Pancreas (tissue), 10 donors: Measurements from ENCODE around the gene PCP2. TPM values are rescaled to one million over a fixed set of nuclear protein-coding genes. Genes with fewer than 3 reads are reported as not detected.
"Not testable (repeated sequence)": the region's sequence is repeated elsewhere in the genome, so short reads cannot be mapped to it uniquely, and the experiment has no call there.

ENCODE experiments used
- ATAC-seq, 4 donors: fragments of 200-7000 bp; cut with Tn5 transposase; one replicate each; pipeline versions ENCODE4 v1.8.0 to v1.9.1; 2020; ENCODE audit warnings: mild to moderate bottlenecking in 4 of 4, moderate library complexity in 4 of 4
- DNase-seq, 6 donors: peaks; one replicate each; pipeline ENCODE4 v3.0.0-alpha.2; 2020
- FAIRE-seq: peaks from 2 replicates; lab custom pipeline; 2012; peaks lifted over from hg19 to GRCh38; lab: Jason Lieb, UNC
- H3K27ac ChIP-seq, 4 donors: fragments of 200-600 bp; sonication (generic); 1 replicate in 3 of 4; 2 replicates in 1 of 4; pipeline versions ENCODE4 v1.5.0 to v1.8.0; 2020
- H3K27me3 ChIP-seq, 4 donors: fragments of 200-600 bp; one replicate each; pipeline ENCODE4 v1.8.0; 2021
- H3K36me3 ChIP-seq, 3 donors: fragments of 200-600 bp; sonication (generic) in 1 of 3; one replicate each; pipeline versions ENCODE4 v1.5.0 to v1.8.0; 2020 to 2021
- H3K4me1 ChIP-seq, 3 donors: fragments of 200-600 bp; one replicate each; pipeline ENCODE4 v1.8.0; 2021
- H3K4me3 ChIP-seq, 4 donors: fragments of 200-600 bp; sonication (generic) in 2 of 4; one replicate each; pipeline versions ENCODE4 v1.5.0 to v1.8.0; 2020 to 2021
- H3K9me3 ChIP-seq, 4 donors: fragments of 200-600 bp; one replicate each; pipeline ENCODE4 v1.8.0; 2021
- WGBS, 2 donors: extraction: QIAGEN DNeasy Blood & Tissue Kit; methylation state at CpG; one replicate each; pipeline ENCODE4 v1.1.7; 2013; 5-methylcytosine and 5-hydroxymethylcytosine counted together
- intact Hi-C, 3 donors: fragments of 100-400 bp; cut with DNase I; formaldehyde crosslinking; loops; one replicate each; pipeline versions ENCODE4 v1.11.1 to v1.14.2; 2022
- polyA plus RNA-seq, 2 donors: library from polyadenylated mRNA; stranded (reverse); fragments of 200-250 nt; gene quantifications; one replicate each; pipeline ENCODE4 v1.2.3, GENCODE V29; 2013
- total RNA-seq, 6 donors: library from RNA; stranded (reverse); fragmentation: NEBNext Ultra II Directional in 4 of 6; extraction: Animal tissue kit (Norgen Biotek cat#: 25700) in 4 of 6; gene quantifications; one replicate each; pipeline versions ENCODE4 v1.2.1 to v1.2.4, GENCODE V29; 2021 to 2023
- TF ChIP-seq, protein P1 (sequence below), 4 donors: fragments of 200-600 bp; sonication (generic) in 3 of 4; IDR thresholded peaks; one replicate each; pipeline versions ENCODE4 v1.5.0 to v1.8.0; 2021; ENCODE audit warnings: antibody characterized with exemption in 4 of 4
- donor health status: healthy with polysubstance abuse.
- donor health status: DM: no; HTN: no; CAD: no; lungs with moderate emphysema.
- donor health status: DM: no; HTN: no; CAD: no.
- donor health status: control.
- donor health status: control.
- donor health status: Bipolar disorder and iron deficiency.
- donor health status: DM: yes; HTN: yes; CAD: no.
- donor health status: DM: no; HTN: no; CAD: no.
- donor health status: DM: no; HTN: no; CAD: no.
- donor health status: DM: yes; HTN: yes; CAD: no.

Gene PCP2
- total and polyA plus RNA-seq, 8 donors, result 1.1 to 35.6 (median 2.2) TPM

DNA sequence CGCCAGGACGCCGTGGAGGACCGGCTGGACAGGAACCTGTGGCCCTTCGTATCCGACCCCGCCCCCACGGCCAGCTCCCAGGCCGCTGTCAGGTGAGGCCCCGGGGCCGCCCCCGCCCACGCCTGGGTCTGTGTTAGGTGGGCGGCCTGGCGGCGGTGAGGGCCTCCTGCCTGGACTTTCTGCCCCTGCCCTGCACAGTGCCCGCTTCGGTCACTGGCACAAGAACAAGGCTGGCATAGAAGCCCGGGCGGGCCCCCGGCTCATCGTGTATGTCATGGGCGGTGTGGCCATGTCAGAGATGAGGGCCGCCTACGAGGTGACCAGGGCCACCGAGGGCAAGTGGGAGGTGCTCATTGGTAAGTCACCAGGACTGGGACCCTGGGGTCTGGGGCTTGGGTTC lies 13.6 kb upstream of the PCP2 start:
- ATAC-seq (no peak), FAIRE-seq (no peak), DNase-seq (peak in 1 of 6 donors; percentile 79)
- Histone ChIP-seq H3K9me3 (no peaks in the 10 kb centered on the region), H3K27me3 (no peaks in the 10 kb centered on the region), H3K36me3 (no peaks in the 10 kb centered on the region), H3K27ac (no peak overlapping the region), H3K4me1 (peaks cover 0 to 3% (median 0%) of the 10 kb centered on the region in 3 donors), H3K4me3 (no peak overlapping the region)
- intact Hi-C loops, result no loop called here
- TF ChIP-seq, protein P1, sequence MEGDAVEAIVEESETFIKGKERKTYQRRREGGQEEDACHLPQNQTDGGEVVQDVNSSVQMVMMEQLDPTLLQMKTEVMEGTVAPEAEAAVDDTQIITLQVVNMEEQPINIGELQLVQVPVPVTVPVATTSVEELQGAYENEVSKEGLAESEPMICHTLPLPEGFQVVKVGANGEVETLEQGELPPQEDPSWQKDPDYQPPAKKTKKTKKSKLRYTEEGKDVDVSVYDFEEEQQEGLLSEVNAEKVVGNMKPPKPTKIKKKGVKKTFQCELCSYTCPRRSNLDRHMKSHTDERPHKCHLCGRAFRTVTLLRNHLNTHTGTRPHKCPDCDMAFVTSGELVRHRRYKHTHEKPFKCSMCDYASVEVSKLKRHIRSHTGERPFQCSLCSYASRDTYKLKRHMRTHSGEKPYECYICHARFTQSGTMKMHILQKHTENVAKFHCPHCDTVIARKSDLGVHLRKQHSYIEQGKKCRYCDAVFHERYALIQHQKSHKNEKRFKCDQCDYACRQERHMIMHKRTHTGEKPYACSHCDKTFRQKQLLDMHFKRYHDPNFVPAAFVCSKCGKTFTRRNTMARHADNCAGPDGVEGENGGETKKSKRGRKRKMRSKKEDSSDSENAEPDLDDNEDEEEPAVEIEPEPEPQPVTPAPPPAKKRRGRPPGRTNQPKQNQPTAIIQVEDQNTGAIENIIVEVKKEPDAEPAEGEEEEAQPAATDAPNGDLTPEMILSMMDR (IDR thresholded peaks at IDR 0.05), result no peak
- WGBS, 2 donors, result 92 to 97% methylated on average over 23 to 26 of the region's 26 CpGs

DNA sequence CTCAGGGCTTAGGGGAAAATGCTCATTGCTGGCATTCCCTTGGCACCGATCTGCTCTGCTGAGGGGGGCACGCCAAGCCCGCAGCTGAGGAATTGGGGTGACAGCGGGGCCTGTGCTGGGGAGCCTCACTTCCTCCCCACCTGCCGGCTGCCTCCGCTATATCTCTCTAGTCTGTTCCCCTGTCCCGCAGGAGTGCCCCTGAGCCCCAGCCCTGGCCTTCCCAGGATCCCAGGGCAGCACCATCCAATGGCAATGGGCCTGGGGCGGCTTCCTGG lies 12.8 kb upstream of the PCP2 start:
- intact Hi-C loops, result no loop called here
- ATAC-seq (no peak), DNase-seq (peak in 1 of 6 donors; percentile 74), FAIRE-seq (no peak)
- Histone ChIP-seq H3K4me1 (no peaks in the 10 kb centered on the region), H3K4me3 (no peak overlapping the region), H3K36me3 (no peaks in the 10 kb centered on the region), H3K27me3 (no peaks in the 10 kb centered on the region), H3K27ac (no peak overlapping the region), H3K9me3 (no peaks in the 10 kb centered on the region)
- TF ChIP-seq, protein P1 (IDR thresholded peaks at IDR 0.05), result no peak
- WGBS, 2 donors, result 88 to 90% methylated on average over 8 of the region's 8 CpGs

DNA sequence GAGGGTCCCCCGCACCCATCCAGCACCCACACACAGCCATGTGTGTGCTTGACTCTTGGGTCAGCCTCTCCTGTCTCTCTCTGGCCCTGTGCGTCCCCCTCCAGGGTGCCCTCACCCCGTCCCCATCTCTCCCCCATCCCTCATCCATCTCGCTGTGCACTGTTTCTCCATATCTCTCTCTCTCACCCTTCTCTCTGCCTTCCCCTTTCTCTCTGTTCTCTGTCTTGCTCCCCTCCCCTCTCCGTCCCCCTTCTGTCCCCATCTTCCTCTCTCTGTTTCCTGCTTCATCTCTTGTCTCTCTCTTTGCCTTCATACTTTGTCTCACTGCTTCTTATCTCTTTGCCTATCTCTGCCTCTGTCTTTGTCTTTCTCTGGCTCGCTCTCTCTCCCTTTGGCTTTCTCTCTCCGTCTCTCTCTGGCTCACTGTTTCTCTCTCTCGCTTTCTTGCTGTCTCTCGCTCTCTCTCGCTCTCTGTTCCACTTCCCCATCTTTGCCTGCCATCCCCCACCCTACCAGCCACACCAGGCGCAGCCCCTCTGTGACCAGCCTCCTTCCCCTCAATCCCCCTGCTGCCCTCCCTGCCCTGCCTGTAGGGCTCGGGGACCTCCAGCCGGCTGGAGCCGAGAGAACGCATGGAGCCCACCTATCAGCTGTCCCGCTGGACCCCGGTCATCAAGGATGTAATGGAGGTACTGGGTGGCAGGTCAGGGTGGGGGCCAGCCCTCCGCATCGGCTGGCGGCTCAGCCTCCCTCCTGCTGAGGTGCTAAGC lies 12.3 kb upstream of the PCP2 start:
- intact Hi-C loops, result no loop called here
- H3K9me3 ChIP-seq, result no peaks in the 10 kb centered on the region
- no peaks in the 10 kb centered on the region for H3K4me1 ChIP-seq
- H3K36me3 ChIP-seq, result no peaks in the 10 kb centered on the region
- TF ChIP-seq, protein P1 (IDR thresholded peaks at IDR 0.05), result no peak
- WGBS, 2 donors, result 88% methylated on average over 20 of the region's 20 CpGs
- DNase-seq (peak in 1 of 6 donors; percentile 52), FAIRE-seq (no peak), ATAC-seq (no peak)
- H3K27ac ChIP-seq, result no peak overlapping the region
- H3K27me3 ChIP-seq, result no peaks in the 10 kb centered on the region
- H3K4me3 ChIP-seq, result no peak overlapping the region

DNA sequence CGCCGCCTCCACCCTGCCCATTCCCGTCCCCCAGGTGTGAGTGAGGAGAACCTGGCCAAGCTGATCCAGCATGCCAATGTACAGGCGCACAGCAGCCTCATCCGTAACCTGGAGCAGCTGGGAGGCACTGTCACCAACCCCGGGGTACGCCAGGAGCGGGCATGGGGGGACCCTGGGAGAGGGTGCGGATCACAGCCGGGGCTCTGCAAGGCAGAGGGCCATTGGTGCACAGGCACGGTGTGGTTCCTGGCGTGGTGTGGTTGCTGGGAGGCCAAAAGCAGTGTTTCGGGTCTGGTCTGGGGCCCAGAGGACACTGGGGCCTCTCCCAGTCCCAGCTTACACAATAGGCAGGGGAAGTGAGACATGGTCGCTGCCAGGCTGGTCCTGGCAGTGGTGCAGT lies 11.6 kb upstream of the PCP2 start:
- Histone ChIP-seq H3K4me1 (no peaks in the 10 kb centered on the region), H3K9me3 (no peaks in the 10 kb centered on the region), H3K27me3 (no peaks in the 10 kb centered on the region), H3K36me3 (no peaks in the 10 kb centered on the region), H3K27ac (no peak overlapping the region), H3K4me3 (no peak overlapping the region)
- FAIRE-seq, result no peak
- intact Hi-C loops, result no loop called here
- WGBS, 2 donors, result 92 to 96% methylated on average over 14 of the region's 14 CpGs
- TF ChIP-seq, protein P1 (IDR thresholded peaks at IDR 0.05), result no peak
- ATAC-seq, result no peak
- DNase-seq, result peak in 1 of 6 donors; percentile 66

DNA sequence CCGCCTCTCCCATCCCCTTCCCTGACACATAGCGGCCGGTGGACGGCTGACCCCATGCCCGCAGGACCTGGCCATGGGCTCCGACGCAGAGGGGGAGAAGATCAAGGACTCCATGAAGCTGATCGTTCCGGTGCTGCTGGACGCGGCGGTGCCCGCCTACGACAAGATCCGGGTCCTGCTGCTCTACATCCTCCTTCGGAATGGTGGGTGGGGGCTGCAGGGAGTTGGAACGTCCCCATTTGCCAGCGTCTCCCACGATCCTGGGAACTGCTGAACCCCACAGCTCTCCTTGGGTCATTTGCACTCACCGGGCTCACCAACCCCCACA lies 11.0 kb upstream of the PCP2 start:
- WGBS, 2 donors, result 95 to 98% methylated on average over 14 to 20 of the region's 20 CpGs
- intact Hi-C loops, result no loop called here
- TF ChIP-seq, protein P1 (IDR thresholded peaks at IDR 0.05), result no peak
- FAIRE-seq (no peak), DNase-seq (peak in 2 of 6 donors; percentile 19 to 67), ATAC-seq (no peak)
- no peak overlapping the region for H3K27ac ChIP-seq
- no peaks in the 10 kb centered on the region for H3K27me3 ChIP-seq
- no peaks in the 10 kb centered on the region for H3K9me3 ChIP-seq
- no peaks in the 10 kb centered on the region for H3K36me3 ChIP-seq
- H3K4me3 ChIP-seq, result no peak overlapping the region
- no peaks in the 10 kb centered on the region for H3K4me1 ChIP-seq

DNA sequence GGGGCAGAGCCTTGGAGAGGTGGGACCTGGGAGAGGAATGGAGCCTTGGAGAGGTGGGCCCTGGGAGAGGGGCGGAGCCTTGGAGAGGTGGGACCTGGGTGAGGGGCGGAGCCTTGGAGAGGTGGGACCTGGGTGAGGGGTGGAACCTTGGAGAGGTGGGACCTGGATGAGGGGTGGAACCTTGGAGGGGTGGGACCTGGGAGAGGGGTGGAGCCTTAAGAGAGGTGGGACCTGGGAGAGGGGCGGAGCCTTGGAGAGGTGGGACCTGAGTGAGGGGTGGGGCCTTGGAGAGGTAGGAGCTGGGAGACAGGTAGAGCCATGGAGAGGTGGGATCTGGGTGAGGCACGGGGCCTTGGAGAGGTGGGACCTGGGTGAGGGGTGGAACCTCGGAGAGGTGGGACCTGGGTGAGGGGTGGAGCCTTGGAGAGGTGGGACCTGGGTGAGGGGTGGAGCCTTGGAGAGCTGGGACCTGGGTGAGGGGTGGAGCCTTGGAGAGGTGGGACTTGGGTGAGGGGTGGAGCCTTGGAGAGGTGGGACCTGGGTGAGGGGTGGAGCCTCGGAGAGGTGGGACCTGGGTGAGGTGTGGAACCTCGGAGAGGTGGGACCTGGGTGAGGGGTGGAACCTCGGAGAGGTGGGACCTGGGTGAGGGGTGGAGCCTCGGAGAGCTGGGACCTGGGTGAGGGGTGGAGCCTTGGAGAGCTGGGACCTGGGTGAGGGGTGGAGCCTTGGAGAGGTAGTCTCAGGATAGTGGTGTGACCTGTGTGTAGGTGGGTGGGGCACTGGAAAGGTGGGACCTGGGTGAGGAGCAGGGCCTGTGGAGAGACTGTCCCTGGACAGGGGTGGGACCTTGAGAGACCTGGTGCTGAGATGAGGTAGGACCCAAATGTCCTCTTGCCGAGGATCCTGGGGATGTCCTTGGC lies 10.4 kb upstream of the PCP2 start:
- ATAC-seq, result not testable (repeated sequence)

More for the DNA sequence above, 10.4 kb upstream of the PCP2 start:
- DNase-seq, result peak in 4 of 6 donors; percentile 29 to 68 (median 56)
- H3K4me1 ChIP-seq, FAIRE-seq, H3K27me3 ChIP-seq, H3K36me3 ChIP-seq, H3K4me3 ChIP-seq, H3K9me3 ChIP-seq, intact Hi-C loops, H3K27ac ChIP-seq: not testable (repeated sequence)
- 46 to 91% methylated on average over 9 to 10 of the region's 10 CpGs for WGBS, 2 donors
